ENCODE results near the gene FAM89A. TPM values are rescaled to one million over a fixed set of nuclear protein-coding genes. Genes with fewer than 3 reads are reported as not detected.
A peak's percentile ranks its signal among the peaks of the same experiment; 100 is the strongest.

FAM89A gene
- total and polyA plus RNA-seq, 9 of the 15 experiments (the other 6 are each of a cell fraction or from before 2014, with no cell fraction given), result 8.7 to 66.2 (median 43.3) TPM

GRCh38 chr1:231041719-231042261, 1.7 kb upstream of the FAM89A start (continued):
- TF ChIP-seq KLF10 (CRISPR knock-in tag; IDR thresholded peaks at IDR 0.05), result no peak
- TF ChIP-seq BCL6 (CRISPR knock-in tag; IDR thresholded peaks at IDR 0.05), result no peak
- no peak for TF ChIP-seq DACH1 (IDR thresholded peaks at IDR 0.05; ENCODE audit: partially characterized antibody)
- no peak for TF ChIP-seq SMAD1 (IDR thresholded peaks at IDR 0.05; ENCODE audit: low read depth, low read length, partially characterized antibody)
- TF ChIP-seq PML (IDR thresholded peaks at IDR 0.05; ENCODE audit: low read length), result no peak
- TF ChIP-seq POLR2AphosphoS5 (IDR thresholded peaks at IDR 0.05; ENCODE audit: control insufficient read depth, insufficient read depth, low read depth, low read length), result no peak
- TF ChIP-seq ARID1B (IDR thresholded peaks at IDR 0.05), result no peak
- TF ChIP-seq ZNF354B (CRISPR knock-in tag; IDR thresholded peaks at IDR 0.05), result no peak
- no peak for TF ChIP-seq EHMT2 (IDR thresholded peaks at IDR 0.05)
- TF ChIP-seq CHD1 (IDR thresholded peaks at IDR 0.05; ENCODE audit: low read length), result no peak
- TF ChIP-seq ZBTB33 (CRISPR knock-in tag; IDR thresholded peaks at IDR 0.05), result no peak
- no peak for TF ChIP-seq ZEB2 (IDR thresholded peaks at IDR 0.05)
- TF ChIP-seq CTBP1 (IDR thresholded peaks at IDR 0.05; ENCODE audit: borderline replicate concordance), result no peak
- no peak for TF ChIP-seq L3MBTL2 (IDR thresholded peaks at IDR 0.05)
- no peak for TF ChIP-seq KHSRP (IDR thresholded peaks at IDR 0.05)
- TF ChIP-seq FOXK2 (conservative IDR thresholded peaks at IDR 0.05 in 1 of 2, IDR thresholded peaks at IDR 0.05 in 1 of 2; ENCODE audit: low read depth in 2 of 2), result no peak
- TF ChIP-seq SIN3B (IDR thresholded peaks at IDR 0.05; ENCODE audit: low read depth), result no peak
- 0 out of 2 replicates have a peak, but pooled peaks have one; percentile 26 for TF ChIP-seq PBX2 (CRISPR knock-in tag; IDR thresholded peaks at IDR 0.05; ENCODE audit: low read depth)
- TF ChIP-seq PBX2 (tag; conservative IDR thresholded peaks at IDR 0.05; ENCODE audit: low read depth), result no peak
- no peak for TF ChIP-seq NCOR1 (IDR thresholded peaks at IDR 0.05)
- TF ChIP-seq CLOCK (CRISPR knock-in tag; IDR thresholded peaks at IDR 0.05; ENCODE audit: borderline replicate concordance), result no peak
- TF ChIP-seq RFX1 (IDR thresholded peaks at IDR 0.05), result no peak
- TF ChIP-seq MAZ (CRISPR knock-in tag; conservative IDR thresholded peaks at IDR 0.05 in 1 of 2, IDR thresholded peaks at IDR 0.05 in 1 of 2), result no peak
- TF ChIP-seq ZNF23 (CRISPR knock-in tag; IDR thresholded peaks at IDR 0.05), result no peak
- TF ChIP-seq ZNF717 (CRISPR knock-in tag; IDR thresholded peaks at IDR 0.05), result no peak
- no peak for TF ChIP-seq PHF21A (IDR thresholded peaks at IDR 0.05; ENCODE audit: borderline replicate concordance, low read depth)

All from K562 (cell line).